ENCODE results near the gene TCEA2. TPM values are rescaled to one million over a fixed set of nuclear protein-coding genes. Genes with fewer than 3 reads are reported as not detected.
"Not testable (repeated sequence)": the region's sequence is repeated elsewhere in the genome, so short reads cannot be mapped to it uniquely, and the experiment has no call there.

TCEA2 gene
- total RNA-seq, 1 donor from 2014 or later: 73.1 TPM

GRCh38 chr20:64082820-64083377, 19.9 kb downstream of the TCEA2 start:
- Mint-ChIP-seq H3K9me3 (ENCODE audit: unreplicated experiment) (no peaks in the 10 kb centered on the region), H3K4me3 (ENCODE audit: unreplicated experiment) (peak overlapping the region; percentile 65), H3K4me1 (ENCODE audit: unreplicated experiment) (peaks cover 35% of the 10 kb centered on the region), H3K27me3 (ENCODE audit: unreplicated experiment) (peaks cover 11% of the 10 kb centered on the region), H3K27ac (ENCODE audit: unreplicated experiment) (no peak overlapping the region), H3K36me3 (ENCODE audit: unreplicated experiment) (no peaks in the 10 kb centered on the region)
- TF ChIP-seq, protein P1, sequence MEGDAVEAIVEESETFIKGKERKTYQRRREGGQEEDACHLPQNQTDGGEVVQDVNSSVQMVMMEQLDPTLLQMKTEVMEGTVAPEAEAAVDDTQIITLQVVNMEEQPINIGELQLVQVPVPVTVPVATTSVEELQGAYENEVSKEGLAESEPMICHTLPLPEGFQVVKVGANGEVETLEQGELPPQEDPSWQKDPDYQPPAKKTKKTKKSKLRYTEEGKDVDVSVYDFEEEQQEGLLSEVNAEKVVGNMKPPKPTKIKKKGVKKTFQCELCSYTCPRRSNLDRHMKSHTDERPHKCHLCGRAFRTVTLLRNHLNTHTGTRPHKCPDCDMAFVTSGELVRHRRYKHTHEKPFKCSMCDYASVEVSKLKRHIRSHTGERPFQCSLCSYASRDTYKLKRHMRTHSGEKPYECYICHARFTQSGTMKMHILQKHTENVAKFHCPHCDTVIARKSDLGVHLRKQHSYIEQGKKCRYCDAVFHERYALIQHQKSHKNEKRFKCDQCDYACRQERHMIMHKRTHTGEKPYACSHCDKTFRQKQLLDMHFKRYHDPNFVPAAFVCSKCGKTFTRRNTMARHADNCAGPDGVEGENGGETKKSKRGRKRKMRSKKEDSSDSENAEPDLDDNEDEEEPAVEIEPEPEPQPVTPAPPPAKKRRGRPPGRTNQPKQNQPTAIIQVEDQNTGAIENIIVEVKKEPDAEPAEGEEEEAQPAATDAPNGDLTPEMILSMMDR (IDR thresholded peaks at IDR 0.05): no peak
- DNase-seq (ENCODE audit: extremely low spot score, unreplicated experiment): no peak

- H3K9me3 Mint-ChIP-seq (ENCODE audit: unreplicated experiment): no peaks in the 10 kb centered on the region
- no peaks in the 10 kb centered on the region for H3K36me3 Mint-ChIP-seq (ENCODE audit: unreplicated experiment)
- no peak overlapping the region for H3K27ac Mint-ChIP-seq (ENCODE audit: unreplicated experiment)
- H3K4me3 Mint-ChIP-seq (ENCODE audit: unreplicated experiment): peak overlapping the region; percentile 65
- H3K27me3 Mint-ChIP-seq (ENCODE audit: unreplicated experiment): peaks cover 13% of the 10 kb centered on the region
- peak; percentile 92 for DNase-seq (ENCODE audit: extremely low spot score, unreplicated experiment)
- peaks cover 34% of the 10 kb centered on the region for H3K4me1 Mint-ChIP-seq (ENCODE audit: unreplicated experiment)
- TF ChIP-seq, protein P1 (IDR thresholded peaks at IDR 0.05): peak; percentile 78
Observed at GRCh38 chr20:64083378-64083803, 20.4 kb downstream of the TCEA2 start.

DNA sequence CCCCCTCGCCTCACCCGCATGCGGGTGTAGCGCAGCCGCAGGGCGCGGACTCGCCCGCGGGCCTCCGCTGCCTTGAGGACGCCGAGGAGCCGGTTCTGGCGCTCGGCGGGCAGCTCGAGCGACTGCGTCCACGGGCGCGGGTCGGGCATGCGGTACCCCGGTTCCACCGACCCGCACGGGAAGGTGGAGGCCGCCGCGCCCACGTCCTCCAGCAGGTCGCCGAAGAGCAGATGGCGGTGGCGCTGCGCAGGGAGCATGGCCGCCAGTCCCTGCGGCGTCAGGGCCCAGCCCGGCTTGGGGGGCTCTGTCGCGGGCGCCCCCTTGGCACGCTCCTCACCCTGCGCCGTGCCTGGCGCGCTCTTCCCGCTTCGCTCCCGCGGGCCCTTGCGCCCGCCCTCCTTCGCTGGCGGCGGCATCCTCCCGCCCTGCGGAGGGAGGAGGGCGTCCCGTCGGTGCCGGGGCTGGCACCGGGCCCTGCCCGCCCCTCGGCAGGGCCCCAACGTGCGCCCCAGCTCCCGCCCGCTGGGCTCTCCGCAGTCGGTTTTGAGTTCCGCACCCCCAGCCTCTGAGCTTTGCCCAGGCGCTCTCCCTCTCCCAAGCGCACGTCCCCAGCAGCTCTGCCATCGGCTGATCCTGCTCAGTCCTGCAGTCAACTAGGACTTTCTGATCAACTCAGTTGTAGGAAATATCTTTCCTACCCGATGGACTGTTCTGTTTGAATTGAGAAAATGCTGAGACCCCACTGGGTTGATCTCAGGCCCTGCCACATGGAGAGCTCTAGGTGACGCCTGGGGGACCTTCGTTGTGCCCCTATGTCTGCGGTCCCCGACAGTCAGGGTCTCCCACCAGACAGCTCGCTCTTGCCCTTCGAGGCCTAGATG, 21.0 kb downstream of the TCEA2 start, which contains the start of gene LKAAEAR1:
Gene LKAAEAR1, minus strand, starts transcription at position 595 of the 881 bp plus-strand sequence. Its CDS starts 179 bp downstream, at position 416.
- TF ChIP-seq, protein P1 (IDR thresholded peaks at IDR 0.05): no peak
- peaks cover 27% of the 10 kb centered on the region for H3K4me1 Mint-ChIP-seq (ENCODE audit: unreplicated experiment)
- peaks cover 13% of the 10 kb centered on the region for H3K27me3 Mint-ChIP-seq (ENCODE audit: unreplicated experiment)
- no peaks in the 10 kb centered on the region for H3K36me3 Mint-ChIP-seq (ENCODE audit: unreplicated experiment)
- DNase-seq (ENCODE audit: extremely low spot score, unreplicated experiment): no peak
- H3K4me3 Mint-ChIP-seq (ENCODE audit: unreplicated experiment): peak within 1 kb of the TSS; percentile 79
- H3K9me3 Mint-ChIP-seq (ENCODE audit: unreplicated experiment): no peaks in the 10 kb centered on the region
- H3K27ac Mint-ChIP-seq (ENCODE audit: unreplicated experiment): no peak within 1 kb of the TSS

GRCh38 chr20:64084685-64085152, 21.7 kb downstream of the TCEA2 start:
- Mint-ChIP-seq H3K9me3 (ENCODE audit: unreplicated experiment) (no peaks in the 10 kb centered on the region), H3K27me3 (ENCODE audit: unreplicated experiment) (peaks cover 13% of the 10 kb centered on the region), H3K4me3 (ENCODE audit: unreplicated experiment) (peak overlapping the region; percentile 79), H3K27ac (ENCODE audit: unreplicated experiment) (no peak overlapping the region), H3K4me1 (ENCODE audit: unreplicated experiment) (peaks cover 26% of the 10 kb centered on the region), H3K36me3 (ENCODE audit: unreplicated experiment) (no peaks in the 10 kb centered on the region)
- DNase-seq (ENCODE audit: extremely low spot score, unreplicated experiment): no peak
- TF ChIP-seq, protein P1 (IDR thresholded peaks at IDR 0.05): no peak

DNA sequence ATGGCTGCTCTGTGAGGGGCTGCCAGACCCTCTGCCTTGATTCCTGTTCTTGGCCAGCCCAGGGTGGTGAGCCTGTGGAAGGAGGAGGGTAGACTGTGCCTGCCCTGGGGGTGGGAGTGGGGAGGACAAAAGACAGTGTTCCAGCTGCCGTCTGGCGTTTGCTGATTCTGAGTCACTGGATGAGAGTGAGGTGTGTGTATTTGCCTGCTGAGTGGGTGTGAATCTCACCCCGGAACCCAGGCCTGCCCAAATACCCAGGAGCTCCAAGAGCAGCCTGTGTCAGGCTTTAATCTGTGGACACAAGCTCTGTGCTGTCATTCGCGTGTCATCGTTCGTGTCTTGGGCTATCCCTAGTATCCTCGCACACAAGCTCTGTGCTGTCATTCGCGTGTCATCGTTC, 23.8 kb downstream of the TCEA2 start:
- Mint-ChIP-seq H3K9me3 (ENCODE audit: unreplicated experiment) (no peaks in the 10 kb centered on the region), H3K27ac (ENCODE audit: unreplicated experiment) (no peak overlapping the region), H3K4me1 (ENCODE audit: unreplicated experiment) (peaks cover 15% of the 10 kb centered on the region), H3K27me3 (ENCODE audit: unreplicated experiment) (peaks cover 13% of the 10 kb centered on the region), H3K4me3 (ENCODE audit: unreplicated experiment) (no peak overlapping the region), H3K36me3 (ENCODE audit: unreplicated experiment) (no peaks in the 10 kb centered on the region)
- no peak for DNase-seq (ENCODE audit: extremely low spot score, unreplicated experiment)
- TF ChIP-seq, protein P1 (IDR thresholded peaks at IDR 0.05): no peak

- H3K36me3 Mint-ChIP-seq (ENCODE audit: unreplicated experiment); DNase-seq (ENCODE audit: extremely low spot score, unreplicated experiment); H3K4me1 Mint-ChIP-seq (ENCODE audit: unreplicated experiment); H3K4me3 Mint-ChIP-seq (ENCODE audit: unreplicated experiment); H3K9me3 Mint-ChIP-seq (ENCODE audit: unreplicated experiment); H3K27ac Mint-ChIP-seq (ENCODE audit: unreplicated experiment): not testable (repeated sequence)
- peaks cover 13% of the 10 kb centered on the region for H3K27me3 Mint-ChIP-seq (ENCODE audit: unreplicated experiment)
Observed at GRCh38 chr20:64087226-64087825, 24.3 kb downstream of the TCEA2 start.

DNA sequence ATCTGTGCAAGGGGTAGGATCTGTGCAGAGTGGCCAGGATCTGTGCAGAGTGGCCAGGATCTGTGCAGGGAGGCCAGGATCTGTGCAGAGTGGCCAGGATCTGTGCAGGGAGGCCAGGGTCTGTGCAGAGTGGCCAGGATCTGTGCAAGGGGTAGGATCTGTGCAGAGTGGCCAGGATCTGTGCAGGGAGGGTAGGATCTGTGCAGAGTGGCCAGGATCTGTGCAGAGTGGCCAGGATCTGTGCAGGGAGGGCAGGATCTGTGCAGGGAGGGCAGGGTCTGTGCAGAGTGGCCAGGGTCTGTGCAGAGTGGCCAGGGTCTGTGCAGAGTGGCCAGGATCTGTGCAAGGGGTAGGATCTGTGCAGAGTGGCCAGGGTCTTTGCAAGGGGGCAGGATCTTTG, 25.6 kb downstream of the TCEA2 start:
- not testable (repeated sequence) for DNase-seq (ENCODE audit: extremely low spot score, unreplicated experiment); H3K4me3 Mint-ChIP-seq (ENCODE audit: unreplicated experiment)

More for the DNA sequence above, 25.6 kb downstream of the TCEA2 start:
- peaks cover 13% of the 10 kb centered on the region for H3K27me3 Mint-ChIP-seq (ENCODE audit: unreplicated experiment)
- H3K27ac Mint-ChIP-seq (ENCODE audit: unreplicated experiment); H3K36me3 Mint-ChIP-seq (ENCODE audit: unreplicated experiment); H3K9me3 Mint-ChIP-seq (ENCODE audit: unreplicated experiment); H3K4me1 Mint-ChIP-seq (ENCODE audit: unreplicated experiment): not testable (repeated sequence)
